Body of pancreas (tissue), 4 donors: ENCODE measurements around the gene EGF.

Experiments
- CTCF ChIP-seq, 7 experiments: fragments of 450-650 bp in 4 of 7; fragments of 200-600 bp in 3 of 7; sonication (generic) in 3 of 7; IDR thresholded peaks; one replicate each; pipeline ENCODE4 v1.5.1; 2016 to 2019; ENCODE audit warnings: antibody characterized with exemption in 7 of 7
- POLR2A ChIP-seq, 3 donors: fragments of 450-650 bp; IDR thresholded peaks; one replicate each; pipeline ENCODE4 v1.6.1; 2016; ENCODE audit warnings: antibody characterized with exemption in 3 of 3, mild to moderate bottlenecking in 2 of 3

- TF ChIP-seq CTCF (IDR thresholded peaks at IDR 0.05) (no peak), POLR2A (IDR thresholded peaks at IDR 0.05) (no peak)
Measured at GRCh38 chr4:109979920-109980717, 67.4 kb downstream of the EGF start.
